GM21717 (cell line): ENCODE data around the gene KDM4C.
"Not testable (repeated sequence)": the region's sequence is repeated elsewhere in the genome, so short reads cannot be mapped to it uniquely, and the experiment has no call there.

ENCODE experiments used
- ATAC-seq: cut with Tn5 transposase; IDR thresholded peaks from one replicate; pipeline ENCODE4 v1.9.1; 2021; ENCODE audit warnings: mild to moderate bottlenecking, moderate library complexity; ENCODE audit not compliant: unreplicated experiment

KDM4C gene

DNA sequence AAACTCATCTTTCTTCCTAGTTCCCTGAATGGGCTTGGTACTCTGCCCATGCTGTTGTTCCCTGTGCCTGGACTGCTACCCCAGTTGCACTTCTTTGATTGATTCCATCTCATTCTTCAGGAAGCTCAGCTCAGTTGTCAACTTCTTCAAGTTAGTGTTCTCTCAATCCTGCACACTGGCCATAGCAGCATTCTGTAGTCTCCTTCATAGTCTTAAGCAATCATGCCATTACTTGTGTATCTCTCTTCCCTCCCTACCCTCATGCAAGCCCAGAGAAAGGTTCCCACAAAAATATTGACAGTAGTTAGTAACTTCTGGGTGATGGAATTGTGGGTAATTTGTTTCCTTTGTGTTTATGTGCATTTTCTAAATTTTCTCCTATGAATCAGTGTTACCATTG is 5.5 kb downstream of the KDM4C start:
- no peak for ATAC-seq

DNA sequence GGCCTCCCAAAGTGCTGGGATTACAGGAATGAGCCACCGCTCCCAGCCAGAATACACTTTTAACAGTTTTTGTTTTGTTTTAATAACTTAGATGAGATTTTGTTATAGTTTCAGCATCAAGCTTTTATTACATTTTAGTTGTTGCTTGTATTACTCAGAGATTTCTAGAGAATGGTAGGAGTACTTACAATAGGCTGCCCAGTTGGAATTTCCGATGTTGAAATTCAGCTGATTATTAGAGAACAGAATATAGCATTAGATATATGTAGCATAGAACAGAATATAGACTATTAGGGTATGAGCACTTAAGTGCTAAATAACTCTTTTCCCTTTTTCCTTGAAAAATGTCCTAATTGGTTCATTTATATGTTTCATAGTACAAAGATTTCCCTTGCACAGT is 6.2 kb downstream of the KDM4C start:
- ATAC-seq: no peak

DNA sequence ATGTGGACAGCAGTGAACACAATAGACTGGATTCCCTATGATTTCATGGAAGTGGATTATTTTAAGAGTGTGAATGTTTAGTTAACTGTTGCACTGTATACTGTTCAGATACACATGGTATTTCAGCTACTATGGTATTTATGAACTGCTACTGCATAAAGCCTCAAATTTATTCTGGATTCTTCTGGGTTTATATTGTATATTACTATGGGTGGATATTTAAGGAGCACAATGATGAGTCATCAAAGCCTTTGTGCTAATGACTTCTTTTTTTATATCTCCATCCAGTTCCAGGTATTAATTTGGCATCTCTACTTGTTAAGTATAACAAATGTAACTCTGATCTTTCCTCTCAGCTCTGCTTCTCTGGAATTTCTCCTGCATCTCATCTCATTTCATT is 6.8 kb downstream of the KDM4C start:
- ATAC-seq: no peak

DNA sequence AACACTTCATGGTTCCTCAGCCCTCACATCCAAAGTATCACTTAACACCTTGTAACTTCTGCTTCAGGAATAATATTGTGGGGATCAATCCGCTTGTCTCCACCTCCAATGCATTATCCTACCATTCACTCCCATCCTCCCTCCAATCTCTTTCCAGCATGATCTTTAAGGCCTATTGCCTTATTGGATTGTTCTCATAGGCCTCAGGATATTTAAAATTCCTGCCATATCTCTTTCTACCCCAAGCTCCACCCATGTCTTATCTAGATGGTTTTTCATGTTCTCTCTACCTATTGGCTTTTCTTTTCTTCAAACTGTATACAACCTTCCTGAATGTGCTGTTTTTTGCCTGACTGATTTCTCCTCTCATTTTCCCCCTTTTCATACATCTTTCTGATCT is 7.2 kb downstream of the KDM4C start:
- ATAC-seq: no peak

DNA sequence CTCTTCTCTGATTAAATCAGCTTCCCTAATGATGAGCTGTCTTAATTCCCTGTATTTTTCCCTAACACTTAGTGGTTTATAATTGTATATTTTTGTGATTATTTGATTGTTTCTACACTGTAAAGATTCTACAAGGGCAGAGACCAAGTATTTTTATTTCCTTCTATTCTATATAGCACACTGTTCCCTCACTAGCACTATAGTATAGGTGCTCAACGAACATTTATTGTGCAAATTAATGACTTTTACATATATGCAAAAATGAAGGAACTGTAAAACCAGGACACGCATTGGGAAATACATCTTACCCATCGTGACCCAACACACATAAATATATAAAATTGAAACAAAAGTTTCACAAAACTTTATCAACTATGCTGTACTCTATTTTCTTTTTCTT is 7.6 kb downstream of the KDM4C start:
- no peak for ATAC-seq

DNA sequence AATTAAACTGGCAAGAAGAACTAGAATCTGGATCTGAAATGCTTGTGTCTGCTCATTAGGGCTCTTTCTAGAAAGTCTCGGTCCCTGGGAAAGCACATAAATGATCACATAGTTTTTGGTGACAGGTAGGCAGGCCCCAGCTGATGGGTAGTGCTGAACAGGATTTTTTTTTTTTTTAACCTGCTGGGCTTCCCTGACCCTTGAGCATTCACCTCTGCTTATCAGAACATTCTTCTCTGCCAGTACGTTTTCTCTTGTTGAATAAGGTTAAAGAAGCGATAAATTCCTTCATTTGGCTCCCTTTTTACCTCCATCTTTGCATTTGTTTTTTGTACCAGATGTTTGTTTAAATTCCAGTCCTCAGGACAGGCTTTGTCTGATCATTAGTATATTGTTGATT is 8.8 kb downstream of the KDM4C start:
- ATAC-seq: no peak

DNA sequence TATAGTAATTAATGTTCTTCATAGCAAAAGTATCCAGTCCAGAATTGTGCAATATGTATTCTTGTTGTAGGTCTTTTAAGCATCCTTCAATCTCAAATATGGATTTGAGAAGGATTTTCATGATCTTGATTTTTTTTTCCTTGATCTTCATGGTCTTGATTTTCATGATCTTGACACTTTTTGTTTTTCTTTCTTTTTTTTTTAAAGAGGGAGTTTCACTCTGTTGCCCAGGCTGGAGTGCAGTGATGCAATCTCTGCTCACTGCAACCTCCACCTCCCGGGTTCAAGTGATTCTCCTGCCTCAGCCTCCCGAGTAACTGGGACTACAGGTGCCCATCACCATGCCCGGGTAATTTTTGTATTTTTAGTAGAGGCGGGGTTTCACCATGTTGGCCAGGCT is 10.8 kb downstream of the KDM4C start:
- not testable (repeated sequence) for ATAC-seq

DNA sequence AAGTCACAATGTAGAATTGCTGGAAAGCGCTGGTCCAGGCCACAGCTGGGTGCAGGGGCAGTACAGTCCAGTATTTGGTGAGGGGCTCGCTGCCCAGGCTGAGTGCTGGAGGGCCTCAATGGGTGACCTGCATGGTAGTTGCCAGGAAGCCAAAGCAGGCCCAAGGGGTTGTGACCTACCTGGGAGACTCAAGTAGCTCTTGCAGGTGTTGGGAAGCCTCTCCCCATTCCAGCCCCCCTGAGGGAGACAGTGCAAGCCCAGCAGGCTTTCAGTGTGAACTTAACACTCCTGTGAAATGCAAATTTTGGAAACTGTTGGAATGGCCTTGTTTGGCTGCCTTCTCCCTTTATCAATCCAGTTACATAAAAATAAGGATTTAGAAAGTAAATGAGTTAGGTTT is 13.9 kb downstream of the KDM4C start:
- ATAC-seq: no peak

DNA sequence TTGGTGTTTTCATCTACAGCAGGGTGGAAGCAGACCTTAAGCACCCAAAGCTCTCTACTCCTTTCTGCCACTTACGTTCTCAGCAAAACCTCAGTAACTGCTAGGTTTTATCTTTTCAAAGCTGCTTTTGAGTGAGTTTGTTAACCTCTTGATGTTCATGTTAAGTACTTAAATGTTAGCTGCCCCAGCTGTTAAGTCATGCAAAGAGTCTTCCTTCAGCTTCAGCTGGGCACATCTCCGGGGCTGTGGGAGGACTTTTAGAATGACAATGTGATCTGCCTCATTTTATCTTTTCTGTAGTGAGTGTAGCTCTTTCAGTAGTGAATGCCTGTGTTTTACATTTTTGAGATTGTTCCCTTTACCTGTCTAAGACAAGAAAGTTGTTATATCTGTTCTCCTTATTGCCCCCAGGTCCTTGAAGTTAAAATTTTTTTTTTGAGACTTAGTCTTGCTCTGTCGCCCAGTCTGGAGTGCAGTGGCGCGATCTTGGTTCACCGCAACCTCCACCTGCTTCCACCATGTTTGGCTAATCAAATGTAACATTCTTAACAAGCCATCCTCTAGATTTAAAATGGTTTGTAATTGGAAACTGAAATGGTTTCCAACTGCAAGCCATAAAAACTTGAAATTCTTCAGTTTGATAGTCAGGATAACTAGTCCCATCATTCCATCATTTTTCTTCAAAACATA is 19.6 kb downstream of the KDM4C start:
- ATAC-seq: peak; percentile 51

DNA sequence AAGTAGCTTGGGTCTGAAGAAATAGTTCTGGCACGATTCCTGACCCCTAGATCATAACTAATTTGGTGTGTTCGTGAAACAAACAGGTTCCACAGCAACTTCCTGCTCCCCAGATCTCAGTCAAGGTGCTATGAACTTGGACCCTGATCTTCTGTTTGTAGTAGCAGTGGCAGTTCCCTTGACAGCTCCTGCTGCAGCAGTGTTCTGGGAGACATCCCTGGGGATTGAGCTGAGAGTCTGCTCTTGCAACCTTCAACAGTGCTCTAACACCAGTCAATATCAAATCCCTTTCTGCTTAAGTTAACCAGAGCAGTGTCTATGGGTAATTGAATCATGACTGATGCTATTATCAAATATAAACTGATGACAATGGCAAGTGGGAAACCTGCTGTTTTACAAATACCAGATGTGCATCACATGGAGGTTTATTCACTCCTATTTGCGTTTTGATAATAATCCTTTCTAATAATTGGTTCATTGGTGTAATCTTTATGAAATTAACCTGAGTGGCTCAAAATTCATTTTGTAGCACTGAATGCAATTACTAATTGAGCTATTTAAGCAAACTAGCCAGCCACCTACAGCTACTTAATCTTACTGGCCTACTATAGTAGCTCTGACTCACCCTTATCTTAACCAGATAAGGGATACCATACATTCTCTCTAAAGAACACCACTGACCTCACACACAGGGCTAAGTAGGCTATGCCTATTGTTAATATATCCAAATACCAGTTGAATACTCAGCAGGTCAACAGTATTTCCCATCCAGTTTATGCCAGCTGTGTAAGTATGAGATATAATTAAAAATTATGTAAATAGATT is 21.9 kb downstream of the KDM4C start:
- ATAC-seq: no peak

DNA sequence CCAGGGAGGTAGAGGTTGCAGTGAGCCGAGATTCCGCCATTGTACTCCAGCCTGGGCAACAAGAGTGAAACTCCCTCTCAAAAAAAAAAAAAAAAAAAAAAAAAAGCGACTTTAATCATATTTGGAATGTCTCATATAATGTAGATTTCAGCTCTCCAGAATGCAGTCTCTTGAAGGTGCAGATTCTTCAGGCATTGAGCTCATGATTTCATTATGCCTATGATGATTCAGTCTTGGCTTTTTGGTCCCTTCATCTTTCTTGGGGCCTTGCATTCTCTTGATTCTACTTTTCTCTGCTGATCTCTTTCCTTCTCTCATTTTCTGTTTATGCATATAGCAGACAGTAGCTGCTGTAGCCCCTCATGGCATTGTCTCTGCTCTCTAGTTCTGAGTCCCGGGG is 22.9 kb downstream of the KDM4C start:
- no peak for ATAC-seq

DNA sequence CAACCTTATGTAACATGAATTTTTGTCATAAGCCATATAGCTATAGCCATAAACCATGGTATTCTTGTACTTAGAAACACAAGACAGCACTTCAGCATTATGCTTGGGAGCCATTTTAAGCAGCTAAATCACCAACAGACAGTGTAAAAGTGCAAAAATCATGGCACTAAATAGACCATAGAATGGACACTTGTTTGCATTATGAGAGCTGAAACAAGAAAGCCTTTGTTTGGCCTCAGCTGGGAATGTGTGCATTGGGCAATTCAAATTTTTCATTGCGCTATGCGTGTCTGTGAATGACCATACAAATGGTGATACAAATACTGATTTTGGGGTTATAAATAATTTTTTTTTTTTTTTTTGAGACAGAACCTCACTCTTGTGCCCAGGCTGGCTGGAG is 23.7 kb downstream of the KDM4C start:
- no peak for ATAC-seq

DNA sequence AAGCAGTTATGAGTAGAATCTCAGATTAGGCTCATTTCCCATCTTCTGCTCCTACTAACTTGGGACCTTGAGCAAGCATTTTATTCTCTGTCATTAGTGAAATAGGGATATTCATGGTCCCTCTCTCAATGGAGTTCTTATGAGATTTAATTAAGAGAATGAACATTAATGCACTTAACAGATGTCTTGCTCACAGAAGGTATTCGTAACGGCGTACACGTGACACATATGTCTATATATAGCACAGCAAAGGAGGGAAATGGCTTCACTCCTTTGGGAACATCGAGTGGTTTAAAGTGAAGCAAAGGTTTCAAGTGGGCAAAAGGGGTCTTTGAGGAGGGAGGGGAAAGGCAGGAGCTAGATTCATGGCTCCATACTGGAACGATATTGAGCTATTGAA is 24.6 kb downstream of the KDM4C start:
- ATAC-seq: no peak

DNA sequence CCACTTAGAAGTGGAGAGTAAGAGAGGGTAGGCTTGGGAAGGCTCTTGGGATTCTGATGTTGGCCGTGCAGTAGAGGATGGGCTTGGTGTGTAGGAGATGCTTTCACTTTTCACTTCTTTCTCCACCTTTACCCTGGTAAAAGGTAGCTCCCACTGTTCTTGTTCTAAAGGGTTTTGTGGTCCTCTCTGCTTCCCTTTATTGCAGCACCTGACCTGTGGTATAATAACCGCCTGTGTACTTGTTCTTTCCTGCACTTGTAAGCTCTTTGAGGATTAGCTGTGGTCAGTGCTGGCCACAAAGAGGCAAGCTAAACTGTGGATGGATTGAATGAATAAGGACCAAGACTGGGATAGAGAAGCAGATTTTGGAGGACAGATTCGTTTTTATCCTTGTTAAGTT is 25.2 kb downstream of the KDM4C start:
- no peak for ATAC-seq

DNA sequence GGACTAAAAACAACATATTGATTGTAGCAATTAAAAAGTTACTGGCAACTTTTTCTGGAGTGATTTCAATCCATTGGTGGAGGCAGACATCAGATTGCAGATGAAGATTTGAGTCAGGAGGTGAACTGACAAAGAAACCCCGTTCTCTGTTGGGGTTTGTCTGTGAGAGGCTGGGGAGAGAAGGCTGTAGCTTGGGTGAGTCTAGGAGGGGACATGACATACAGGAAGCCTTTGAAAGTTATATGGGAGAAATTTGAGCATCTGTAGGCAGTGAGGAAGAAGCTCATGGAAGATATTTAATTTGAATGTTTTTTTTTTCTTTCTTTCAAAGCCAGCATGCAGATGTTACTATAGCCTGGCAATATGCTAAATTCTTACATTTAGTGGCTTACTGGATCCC is 26.0 kb downstream of the KDM4C start:
- no peak for ATAC-seq

DNA sequence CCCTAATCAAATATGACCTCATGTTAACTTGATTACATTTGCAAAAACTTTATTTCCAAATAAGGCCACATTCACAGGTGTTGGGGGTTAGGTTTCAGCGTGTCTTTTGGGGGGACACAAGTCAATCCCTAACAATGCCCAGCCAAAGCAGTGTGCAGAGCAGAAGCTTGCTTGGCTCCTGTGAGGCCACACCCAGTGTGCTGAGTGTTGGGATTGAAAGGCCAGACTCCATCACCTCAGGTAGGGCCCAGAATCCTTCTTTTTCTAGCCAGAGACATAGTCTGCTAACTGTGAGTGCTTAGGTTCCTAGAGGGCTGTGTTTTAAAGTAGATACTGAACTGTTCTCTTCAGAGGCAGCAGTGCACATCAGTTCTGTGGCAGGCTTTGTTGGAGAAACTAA is 27.9 kb downstream of the KDM4C start:
- no peak for ATAC-seq

DNA sequence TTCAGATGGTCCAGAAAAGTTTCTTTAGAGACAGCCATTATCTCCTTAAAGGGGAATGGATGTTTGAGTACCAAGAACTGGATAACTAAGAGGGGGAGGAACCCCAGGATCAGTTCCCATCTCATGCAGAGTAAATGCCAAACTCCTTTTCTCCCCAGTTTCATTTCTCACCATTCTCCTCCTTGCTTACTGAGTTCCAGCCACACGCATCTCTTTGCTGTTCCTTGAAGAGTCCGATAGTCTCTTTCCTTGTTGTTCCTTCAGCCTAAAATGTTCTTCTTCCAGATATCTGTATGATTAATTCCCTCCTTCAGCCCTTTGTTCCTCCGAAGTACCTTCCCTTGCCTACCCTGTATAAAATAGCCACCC is 30.0 kb downstream of the KDM4C start:
- ATAC-seq: no peak

DNA sequence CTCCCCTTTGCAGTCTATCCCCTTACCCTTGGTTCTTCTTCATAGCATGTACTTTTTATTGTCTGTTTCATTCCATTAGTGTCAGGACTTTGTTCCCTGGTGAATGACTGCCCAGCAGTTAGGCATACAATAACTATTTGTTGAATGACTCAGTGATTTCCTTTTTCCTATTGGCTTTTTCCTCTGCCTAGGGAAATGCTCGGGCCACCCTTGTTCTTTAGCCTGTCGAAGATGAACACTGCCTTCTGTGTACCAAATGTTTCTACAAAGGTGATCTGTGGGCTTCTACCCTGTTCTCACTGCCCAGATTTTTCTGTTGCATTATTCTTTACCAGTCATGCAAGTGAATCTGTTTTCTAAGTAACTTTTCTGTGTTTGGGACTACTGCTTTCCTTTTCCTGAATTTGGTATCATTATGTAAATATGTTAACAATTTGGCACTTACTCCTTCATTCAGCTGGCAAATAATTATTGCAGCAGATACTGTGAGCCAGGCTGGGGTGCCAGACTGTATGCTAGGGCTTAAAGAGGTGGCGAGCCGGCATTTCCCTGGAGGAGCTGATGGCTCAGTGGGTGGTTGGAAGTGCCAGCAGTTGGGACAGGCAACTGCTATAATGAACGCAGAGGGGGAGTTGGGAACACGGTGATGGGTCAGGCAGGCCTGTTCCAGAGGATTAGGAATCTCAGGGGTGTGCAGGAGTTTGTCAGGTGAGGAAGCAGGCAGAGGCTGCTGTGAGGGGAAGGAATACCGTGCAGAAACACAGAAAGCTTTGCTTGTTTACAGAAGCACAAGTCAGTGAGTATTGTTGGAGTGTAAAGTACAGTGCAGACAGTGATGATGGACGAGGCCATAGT is 30.6 kb downstream of the KDM4C start:
- no peak for ATAC-seq

DNA sequence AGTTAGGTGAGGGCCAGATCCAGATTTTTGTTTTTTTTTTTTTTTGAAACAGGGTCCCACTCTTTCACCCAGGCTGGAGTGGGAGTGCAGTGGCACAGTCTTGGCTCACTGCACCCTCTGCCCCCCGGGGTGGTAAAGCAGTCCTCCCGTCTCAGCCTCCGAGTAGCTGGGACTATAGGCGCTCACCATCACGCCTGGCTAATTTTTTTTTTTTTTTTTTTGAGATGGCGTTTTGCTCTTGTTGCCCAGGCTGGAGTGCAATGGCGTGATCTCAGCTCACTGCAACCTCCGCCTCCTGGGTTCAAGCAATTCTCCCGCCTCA is 31.2 kb downstream of the KDM4C start:
- not testable (repeated sequence) for ATAC-seq

DNA sequence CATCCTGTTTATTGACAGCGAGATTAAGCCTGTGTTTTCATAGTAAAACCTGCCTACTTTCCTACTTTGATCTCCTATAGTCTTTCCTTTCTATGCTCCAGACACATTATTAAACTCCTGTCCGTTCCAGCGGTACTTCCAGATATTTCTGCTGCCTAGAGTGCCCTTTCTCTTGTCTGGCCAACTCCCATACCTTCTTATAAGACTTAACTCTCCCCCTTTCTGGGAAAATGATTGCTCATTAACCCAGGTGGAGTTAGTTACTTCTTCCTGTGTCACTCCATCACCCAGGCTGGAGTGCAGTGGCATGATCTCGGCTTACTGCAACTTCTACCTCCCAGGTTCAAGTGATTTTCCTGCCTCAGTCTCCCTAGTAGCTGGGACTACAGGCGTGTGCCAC is 33.1 kb downstream of the KDM4C start:
- no peak for ATAC-seq

DNA sequence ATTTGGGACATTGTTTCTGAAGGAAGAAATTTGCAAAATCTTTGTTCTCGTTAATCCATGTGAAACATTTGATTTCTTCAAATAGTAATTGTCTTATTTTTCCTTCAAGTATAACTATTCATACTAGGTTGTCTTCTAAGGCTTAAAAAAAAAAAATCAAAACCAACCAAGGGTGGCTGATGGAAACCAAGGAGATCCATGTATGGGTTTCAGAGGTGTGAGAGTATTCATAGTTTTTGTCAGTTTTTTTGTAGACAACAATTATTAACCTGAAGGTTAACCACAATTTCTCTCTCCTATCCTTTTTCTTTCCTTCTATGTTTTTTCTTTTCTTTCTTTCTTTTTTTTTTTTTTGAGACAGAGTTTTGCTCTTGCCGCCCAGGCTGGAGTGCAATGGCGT is 35.4 kb downstream of the KDM4C start:
- ATAC-seq: no peak

DNA sequence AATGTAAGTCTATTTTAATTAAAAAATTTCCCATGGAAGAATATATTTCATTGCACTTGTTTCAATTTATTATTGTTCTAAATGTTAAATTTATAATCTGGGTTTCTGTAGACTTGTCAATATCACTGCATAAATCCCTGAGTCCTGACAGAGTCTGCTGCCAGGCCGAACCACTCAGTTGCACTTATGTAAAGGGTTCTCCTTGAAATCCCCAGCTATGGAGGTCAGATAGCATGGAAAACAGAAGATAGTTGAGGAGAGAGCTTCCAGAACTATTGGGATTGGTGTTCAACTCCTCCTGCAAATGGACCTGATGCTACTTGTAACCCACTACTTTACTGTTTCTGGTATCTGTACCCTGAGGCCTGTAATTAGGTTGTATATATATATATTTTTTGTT is 37.2 kb downstream of the KDM4C start:
- ATAC-seq: no peak
